HG03039 (cell line): ENCODE data around the gene SLC2A3.
"Not testable (repeated sequence)": the region's sequence is repeated elsewhere in the genome, so short reads cannot be mapped to it uniquely, and the experiment has no call there.

ENCODE experiments used
- ATAC-seq: cut with Tn5 transposase; IDR thresholded peaks from one replicate; pipeline ENCODE4 v1.9.1; 2021; ENCODE audit warnings: mild to moderate bottlenecking, moderate library complexity; ENCODE audit not compliant: unreplicated experiment

Gene SLC2A3

DNA sequence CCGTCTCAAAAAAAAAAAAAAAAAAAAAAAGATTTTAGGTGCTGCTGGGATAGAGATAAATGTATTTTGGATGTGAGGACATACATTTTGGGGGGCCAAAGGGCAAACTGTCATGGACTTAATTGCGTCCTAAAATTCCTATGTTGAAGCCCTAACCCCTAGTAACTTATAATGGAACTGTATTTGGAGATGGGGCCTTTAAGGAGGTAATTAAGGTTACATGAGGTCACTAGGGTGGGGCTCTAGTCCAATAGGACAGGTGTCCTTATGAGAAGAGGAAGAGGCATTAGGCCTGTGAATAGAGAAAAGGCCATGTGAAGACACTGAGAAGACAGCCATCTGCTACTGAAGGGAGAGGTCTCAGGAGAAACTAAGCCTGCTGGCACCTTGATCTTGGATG is 17.9 kb upstream of the SLC2A3 start:
- not testable (repeated sequence) for ATAC-seq

DNA sequence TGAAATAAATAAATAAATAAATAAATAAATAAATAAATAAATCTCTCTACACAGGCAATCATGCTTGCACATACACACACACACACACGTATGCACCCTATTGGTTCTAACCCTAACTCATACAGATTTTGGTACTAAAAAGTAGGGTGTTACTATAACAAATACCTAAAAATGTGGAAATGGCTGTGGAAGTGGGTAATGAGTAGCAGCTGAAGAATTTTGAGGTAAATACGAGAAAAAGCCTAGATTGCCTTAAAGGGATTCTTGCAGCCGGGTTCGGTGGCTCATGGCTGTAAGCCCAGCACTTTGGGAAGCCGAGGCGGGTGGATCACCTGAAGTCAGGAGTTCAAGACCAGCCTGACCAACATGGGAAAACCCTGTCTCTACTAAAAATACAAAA is 15.7 kb upstream of the SLC2A3 start:
- ATAC-seq, result no peak

DNA sequence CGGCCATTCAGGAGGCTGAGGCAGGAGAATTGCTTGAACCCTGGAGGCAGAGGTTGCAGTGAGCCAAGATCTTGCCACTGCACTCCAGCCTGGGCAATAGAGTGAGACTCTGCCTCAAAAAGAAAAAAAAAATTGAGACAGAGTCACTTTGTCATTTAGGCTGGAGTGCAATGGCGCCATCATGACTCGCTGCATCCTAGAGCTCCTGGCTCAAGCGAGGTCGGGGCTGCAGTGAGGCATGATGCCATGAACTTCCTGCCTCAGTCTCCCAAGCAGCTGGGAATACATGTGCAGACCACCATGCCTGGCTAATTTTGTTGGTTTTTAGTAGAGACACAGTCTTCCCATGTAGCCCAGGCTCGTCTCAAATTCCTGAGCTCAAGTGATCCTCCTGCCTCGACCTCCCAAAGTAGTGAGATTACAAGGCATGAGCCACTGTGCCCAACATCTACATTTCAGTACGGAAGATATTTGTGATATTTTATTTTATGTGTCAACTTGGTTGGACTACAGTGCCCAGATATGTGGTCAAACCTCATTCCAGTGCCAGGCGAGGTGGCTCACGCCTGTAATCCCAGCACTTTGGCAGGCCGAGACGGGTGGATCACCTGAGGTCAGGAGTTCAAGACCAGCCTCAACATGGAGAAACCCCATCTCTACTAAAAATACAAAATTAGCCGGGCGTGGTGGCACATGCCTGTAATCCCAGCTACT is 14.4 kb upstream of the SLC2A3 start:
- not testable (repeated sequence) for ATAC-seq

DNA sequence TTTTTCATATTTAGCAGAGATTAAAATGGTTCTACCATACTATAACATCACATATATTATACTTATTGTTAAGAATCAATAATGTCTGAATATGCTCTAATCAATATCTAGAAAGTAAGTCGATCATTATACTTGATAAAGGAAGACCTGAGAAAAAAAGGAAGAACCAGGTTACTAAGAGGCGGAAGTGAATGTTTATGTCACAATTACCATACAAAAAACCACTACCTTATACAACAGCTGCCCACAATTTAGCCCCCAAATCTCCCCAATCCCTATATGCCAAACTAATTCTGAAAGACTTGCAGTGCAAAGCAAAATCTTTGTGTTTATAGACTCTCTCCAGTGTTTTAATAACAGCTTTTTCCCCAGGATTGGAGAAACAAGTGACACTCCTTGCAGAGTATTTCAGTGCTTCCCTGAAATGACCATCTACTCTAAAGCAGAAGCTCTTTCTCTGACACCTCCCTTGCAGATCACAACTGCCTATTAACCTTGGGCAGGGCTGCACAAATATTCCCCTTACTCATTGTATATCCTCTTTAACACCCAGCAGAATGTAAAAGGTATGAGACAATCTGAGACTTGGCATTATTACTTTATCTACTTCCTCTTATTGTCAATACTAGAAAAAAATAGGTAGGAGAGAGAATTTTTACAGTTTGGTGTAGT is 12.7 kb upstream of the SLC2A3 start:
- ATAC-seq, result no peak

DNA sequence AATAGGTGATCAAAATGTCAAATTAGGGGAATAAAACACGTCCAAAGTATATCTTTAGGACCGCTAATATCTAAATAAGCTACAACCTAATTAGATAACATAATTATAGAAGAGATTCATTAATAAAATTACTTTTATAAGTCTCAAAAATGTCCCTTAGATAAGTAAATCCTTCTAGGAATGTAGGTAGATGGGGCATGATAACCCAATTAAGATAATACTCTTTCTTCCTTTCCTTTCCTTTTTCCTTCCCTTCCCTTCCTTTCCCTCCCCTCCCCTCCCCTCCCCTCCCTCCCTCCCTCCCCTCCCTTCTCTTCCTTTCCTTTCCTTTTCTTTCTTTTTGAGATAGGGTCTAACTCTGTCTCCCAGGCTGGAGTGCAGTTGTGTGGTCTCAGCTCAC is 11.0 kb upstream of the SLC2A3 start:
- no peak for ATAC-seq

DNA sequence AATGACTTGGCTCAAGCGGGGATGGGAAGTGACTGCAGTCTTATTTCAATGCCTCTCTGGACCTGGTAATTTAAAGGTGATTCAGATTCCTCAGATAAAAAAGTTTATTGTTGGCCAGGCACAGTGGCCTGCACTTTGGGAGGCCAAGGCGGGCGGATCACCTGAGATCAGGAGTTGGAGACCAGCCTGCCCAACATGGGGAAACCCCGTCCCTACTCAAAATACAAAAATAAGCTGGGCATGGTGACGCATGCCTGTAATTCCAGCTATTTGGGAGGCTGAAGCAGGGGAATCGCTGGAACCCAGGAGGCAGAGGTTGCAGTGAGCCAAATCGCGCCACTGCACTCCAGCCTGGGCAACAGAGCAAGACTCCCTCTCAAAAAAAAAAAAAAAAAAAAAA is 8.8 kb upstream of the SLC2A3 start:
- not testable (repeated sequence) for ATAC-seq

DNA sequence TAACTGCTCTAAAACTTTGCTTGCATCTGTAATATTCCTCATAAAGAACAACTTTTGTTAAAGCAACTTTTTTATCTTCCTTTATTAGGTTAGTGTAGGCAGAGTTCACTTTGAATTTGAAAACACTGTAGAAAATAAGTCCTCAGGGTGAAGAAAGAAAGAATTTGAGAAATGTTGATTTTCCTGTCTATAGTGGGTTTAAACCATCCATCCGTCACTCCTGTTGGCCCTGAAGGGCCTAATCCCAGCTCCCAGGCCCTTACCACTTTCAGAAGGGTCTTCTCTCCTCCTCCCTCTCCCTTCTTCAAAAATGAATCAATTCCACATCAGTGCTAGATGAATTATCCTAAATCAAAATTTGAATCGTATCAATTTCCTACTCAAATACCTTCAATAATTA is 4.9 kb upstream of the SLC2A3 start:
- no peak for ATAC-seq

DNA sequence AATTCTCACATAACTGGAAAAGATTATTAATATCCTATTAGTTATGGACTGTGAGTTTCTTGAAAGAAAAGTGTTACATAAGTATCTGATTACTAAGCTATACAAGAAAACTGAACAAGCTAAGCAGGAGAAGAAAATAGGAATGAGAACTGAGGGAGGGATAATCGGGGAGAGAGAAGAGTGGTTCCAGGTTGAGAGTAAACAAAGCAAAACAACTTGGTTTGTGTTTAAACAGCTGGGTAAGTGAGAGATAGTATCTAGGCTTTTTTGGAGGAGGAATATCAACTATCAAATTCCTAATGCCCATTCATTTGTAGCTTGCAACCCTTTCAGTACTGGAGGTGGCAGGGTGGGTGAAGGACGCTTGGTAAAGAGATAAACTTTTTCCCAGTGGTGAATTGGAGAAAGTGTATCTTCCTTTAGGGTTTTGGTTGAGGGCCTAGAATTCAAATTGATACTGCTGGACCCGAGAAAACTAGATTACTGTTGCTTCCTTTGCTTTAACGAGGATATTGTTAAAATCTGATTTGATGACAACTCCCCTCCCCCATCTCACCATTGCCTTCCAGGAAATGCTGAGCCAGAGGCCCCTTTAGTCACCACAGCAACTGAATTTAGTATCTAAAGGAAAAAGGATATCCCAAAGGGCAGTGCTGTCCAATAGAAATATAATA is 2.0 kb upstream of the SLC2A3 start:
- ATAC-seq, result no peak

DNA sequence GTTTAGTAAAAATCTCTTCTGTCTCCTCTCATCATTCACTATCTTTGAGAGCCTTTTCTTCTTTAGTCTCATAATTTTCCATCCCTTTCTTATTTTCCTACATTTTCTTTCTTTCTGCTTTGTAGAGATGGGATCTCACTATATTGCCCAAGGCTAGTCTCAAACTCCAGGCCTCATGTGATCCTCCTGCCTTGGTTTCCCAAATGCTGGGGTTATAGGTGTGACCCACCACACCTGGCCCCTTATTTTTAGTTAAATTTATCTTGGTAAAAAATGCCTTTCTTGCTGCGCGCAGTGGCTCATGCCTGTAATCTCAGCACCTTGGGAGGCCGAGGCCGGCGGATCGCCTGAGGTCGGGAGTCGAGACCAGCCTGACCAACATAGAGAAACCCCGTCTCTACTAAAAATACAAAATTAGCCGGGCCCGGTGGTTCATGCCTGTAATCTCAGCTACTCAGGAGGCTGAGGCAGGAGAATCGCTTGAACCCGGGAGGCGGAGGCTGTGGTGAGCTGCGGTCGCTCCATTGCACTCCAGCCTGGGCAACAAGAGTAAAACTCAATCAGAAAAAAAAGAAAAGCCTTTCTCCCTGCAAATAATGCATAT is 996 bp downstream of the SLC2A3 start:
- ATAC-seq, result no peak

DNA sequence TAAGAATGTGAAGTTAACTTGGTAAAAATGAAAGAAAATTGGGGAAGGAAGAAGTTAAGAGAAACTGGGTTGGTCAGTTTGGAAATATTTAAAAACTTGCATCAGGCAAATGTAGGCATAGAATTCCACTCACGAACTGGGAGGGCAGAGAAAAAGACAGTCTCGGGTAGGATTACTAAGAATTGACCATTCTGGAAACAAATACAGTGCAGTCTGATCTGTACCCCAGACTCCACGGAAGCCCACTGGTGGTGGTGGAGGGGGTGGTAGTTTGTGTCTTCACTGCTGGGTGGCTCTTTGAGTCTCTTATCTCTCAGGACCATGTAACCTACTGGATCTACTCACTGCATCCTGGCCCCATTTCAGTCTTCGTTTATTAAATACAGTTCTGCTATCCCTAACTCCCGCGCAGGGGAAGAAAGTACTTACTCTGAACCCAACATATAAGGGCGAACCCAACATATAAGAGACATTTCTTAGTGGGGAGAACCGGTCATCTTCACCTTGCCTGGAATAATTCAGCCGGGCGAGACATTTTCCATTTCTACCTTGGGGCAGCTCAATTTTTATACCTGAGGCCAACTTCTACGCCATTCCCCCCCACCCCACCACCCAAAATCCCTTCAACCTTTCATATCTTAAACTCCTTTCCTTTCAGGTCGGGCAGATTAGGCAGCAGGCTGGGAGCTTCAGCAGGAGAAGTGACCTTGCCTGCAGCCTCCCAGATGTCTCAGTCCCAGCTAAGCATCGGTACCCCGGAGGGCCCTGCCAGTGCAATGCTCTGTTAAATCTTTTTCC is 1.7 kb downstream of the SLC2A3 start:
- no peak for ATAC-seq

DNA sequence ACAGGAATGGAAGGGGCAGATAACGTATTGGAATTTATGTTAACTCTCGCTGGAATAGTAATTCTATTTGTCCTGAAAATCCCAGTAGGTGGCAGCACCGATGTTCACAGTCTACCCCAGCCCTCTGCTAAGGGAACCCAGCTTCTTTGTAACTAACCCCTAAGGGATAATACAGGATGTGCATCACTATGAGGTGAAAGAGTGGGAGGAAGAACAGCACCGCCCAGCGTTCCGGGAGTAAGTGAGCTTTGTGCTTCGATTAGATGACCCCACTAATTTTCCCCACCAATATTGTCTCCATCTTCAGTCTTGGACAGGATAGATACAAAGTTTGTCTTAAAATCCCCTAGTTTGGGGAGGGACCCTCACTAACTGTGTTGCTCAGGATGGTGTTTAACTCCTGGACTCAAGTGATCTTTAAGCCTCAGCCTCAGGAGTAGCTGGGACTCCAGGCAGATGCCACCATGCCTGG is 2.7 kb downstream of the SLC2A3 start:
- peak; percentile 85 for ATAC-seq

DNA sequence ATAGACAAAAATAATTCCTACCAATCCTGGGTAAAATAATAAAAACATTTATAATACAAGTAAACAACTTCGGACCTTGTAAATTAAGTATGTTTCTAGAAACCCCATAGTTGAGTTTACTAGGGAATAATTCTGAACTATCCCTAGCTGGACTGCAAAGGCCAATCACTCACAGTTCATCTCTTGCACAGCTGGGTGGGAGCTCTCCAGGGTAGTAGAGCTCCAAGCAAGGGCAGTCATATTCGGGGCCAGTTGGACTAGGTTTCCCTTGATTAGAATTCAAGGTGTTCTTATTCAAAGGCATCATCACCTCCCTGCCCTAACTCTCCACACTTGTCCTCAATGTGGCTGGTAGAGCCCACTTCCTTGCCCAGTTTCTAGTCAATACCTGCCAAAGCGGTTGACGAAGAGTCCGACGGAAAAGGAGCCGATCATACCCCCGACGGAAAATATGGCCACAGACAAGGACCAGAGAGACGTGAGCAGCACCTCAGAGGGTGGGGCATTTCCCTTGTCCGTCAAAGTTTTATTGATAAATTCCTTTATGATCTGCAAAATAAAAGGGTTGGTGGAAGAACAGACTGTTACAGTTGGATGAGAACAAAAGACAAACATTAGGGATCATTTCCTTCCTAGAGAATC is 3.3 kb downstream of the SLC2A3 start:
- ATAC-seq, result not testable (repeated sequence)

DNA sequence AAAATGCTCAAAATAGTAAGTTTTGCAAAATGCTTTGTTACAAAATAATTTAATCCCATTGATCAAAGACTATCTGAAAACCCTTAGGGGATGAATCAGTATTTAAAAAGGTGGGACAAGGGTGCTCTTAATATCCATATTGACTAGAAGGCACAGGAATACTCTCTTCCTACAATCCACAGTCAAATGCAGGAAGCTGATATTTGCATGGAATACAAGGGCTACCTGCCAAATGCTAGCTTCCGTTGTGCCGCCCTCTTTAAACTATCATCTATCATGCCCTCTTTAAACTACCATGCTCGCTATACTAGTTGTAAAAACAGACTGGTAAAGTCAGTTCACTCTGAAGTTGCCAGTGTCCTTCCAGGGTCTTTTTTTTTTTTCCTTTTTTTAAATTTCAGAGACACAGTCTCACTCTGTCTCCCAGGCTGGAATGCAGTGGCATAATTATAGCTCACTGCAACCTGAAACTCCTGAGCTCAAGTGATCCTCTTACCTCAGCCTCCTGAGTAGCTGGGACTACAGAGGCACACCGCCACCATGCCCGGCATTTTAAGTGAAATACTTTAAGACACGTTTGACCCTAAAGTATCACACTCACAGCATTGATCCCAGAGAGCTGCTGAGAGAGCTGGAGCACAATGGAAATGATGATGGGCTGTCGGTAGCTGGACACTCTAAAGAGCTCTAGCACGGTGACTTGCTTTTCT is 6.7 kb downstream of the SLC2A3 start:
- ATAC-seq, result no peak

DNA sequence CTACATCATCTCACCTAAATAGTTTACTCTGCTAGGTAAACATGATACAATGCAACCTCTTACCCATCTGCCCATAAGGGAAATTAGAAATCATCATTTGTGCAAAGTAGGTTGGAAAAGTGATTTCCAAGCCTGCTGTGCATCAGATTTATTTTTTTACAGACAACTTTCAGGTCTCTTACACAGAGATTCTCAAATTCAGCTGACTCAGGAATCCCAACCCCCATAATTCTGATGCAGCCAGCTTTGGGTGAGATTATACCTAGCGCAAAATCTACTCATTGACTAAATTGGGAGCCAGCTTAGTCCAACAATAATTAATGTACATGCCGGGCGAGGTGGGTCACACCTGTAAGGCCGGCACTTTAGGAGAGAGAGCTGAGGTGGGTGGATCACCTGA is 8.5 kb downstream of the SLC2A3 start:
- ATAC-seq, result no peak

DNA sequence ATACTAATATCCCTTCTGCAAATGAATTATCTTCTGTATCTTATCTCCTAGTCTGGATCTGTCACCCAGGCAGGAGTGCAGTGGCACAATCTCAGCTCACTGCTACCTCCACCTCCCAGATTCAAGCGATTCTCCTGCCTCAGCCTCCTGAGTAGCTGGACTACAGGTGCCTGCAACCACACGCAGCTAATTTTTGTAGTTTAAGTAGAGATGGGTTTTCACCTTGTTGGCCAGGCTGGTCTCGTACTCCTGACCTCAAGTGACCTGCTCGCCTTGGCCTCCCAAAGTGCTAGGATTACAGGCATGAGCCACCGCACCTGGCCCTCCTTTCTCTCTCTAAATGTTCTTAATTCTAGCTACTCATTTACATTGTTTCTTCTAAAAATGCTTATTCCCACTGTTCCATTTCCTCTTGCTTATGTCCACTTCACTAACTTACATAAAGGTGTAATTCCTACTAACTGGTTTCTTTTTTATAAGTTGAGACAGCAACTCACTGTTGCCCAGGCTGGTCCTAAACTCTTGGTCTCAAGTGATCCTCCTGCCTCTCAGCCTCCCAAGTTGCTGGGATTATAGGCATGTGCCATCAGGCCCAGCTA is 9.8 kb downstream of the SLC2A3 start:
- ATAC-seq, result not testable (repeated sequence)

DNA sequence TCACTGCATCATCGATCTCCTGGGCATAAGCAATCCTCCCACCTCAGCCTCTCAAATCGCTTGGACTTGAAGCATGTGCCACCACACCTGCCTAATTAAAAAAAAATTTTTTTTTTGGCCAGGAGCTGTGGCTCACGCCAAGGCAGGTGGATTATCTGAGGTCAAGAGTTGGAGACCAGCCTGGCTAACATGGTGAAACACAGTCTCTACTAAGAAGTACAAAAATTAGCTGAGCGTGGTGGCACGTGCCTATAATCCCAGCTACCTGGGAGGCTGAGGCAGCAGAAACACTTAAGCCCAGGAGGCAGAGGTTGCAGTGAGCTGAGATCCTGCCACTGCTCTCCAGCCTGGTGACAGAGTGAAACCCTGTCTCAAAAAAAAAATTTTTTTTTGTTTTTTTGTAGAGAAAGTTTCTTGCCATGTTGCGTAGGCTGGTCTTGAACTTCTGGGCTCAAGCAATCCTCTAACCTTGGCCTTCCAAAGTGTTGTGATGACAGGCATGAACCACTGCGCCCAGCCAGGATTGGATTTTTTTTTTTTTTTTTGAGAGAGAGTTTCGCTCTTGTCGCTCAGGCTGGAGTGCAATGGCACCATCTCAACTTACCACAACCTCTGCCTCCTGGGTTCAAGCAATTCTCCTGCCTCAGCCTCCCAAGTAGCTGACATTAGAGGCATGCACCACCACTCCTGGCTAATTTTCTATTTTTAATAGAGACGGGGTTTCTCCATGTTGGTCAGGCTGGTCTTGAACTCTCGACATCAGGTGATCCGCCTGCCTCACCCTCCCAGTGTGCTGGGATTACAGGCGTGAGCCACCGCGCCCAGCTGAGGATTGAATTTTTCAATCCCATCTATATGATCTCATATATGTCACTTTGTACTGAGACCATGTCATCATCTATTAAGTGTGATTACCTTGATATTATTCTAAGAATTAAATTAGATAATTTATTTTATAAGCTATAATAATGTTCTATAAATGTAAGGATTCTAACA is 12.4 kb downstream of the SLC2A3 start:
- ATAC-seq, result no peak

DNA sequence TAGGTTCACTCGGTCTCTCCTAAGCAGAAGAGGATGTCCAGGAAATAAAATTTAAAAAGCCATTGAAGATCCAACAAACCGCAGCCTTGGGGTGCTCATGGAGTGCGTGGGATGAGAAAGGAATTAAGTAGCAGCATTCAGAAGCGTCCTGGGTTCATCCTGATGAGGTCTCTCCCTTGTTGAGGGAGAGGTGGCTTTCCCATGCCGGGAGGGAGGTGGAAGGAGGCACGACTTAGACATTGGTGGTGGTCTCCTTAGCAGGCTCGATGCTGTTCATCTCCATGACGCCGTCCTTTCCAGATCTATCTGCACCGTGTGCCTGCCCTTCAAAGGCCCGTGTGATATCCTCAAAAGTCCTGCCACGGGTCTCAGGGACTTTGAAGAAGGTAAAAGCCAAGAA is 14.8 kb downstream of the SLC2A3 start:
- not testable (repeated sequence) for ATAC-seq

DNA sequence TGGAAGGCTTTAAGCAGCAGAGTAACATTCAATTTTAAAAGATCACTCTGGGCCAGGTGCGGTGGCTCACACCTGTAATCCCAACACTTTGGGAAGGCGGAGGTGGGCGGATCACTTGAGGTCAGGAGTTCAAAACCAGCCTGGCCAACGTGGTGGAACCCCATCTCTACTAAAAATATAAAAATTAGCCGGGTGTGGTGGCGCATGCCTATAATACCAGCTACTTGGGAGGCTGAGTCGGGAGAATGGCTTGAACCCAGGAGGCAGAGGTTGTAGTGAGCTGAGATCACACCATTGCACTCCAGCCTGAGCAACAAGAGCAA is 17.8 kb downstream of the SLC2A3 start:
- ATAC-seq, result not testable (repeated sequence)
